ENCODE data around the gene SPINK1.
A peak's percentile ranks its signal among the peaks of the same experiment; 100 is the strongest.
"Not testable (repeated sequence)": the region's sequence is repeated elsewhere in the genome, so short reads cannot be mapped to it uniquely, and the experiment has no call there.

SPINK1 gene

DNA sequence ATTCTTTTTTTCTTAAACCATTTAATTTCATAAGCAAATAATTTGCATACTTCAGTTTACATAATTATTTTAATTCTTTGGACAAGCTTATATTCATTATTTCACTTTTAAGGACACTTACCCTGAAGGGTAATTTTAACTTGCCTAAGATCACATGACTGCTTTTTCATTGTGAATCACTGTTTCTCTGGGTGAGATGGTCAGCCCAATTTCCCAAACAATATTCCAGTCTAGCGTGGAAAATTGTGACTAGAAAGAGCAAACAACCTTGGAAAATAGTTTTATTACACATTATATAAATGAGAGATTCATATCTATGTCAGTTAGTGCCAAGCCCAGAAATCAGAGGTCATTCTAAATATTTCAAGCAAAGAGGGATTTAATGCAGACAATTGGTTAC, 27.5 kb downstream of the SPINK1 start:
- no peaks in the 10 kb centered on the region for H3K9me3 ChIP-seq (ENCODE audit: insufficient read depth, low read depth, low read length)
- no CpG with 5 or more reads among the region's 1 CpG for WGBS
- H3K27ac ChIP-seq (ENCODE audit: low read depth, low read length) = no peak overlapping the region
- H3K36me3 ChIP-seq (ENCODE audit: insufficient read depth, low read length) = no peaks in the 10 kb centered on the region
- H3K27me3 ChIP-seq (ENCODE audit: insufficient read depth, low read length) = no peaks in the 10 kb centered on the region
- no peaks in the 10 kb centered on the region for H3K4me1 ChIP-seq (ENCODE audit: insufficient read depth, low read length)
- no peak overlapping the region for H3K9ac ChIP-seq (ENCODE audit: low read depth, low read length)
- no peak overlapping the region for H3K4me3 ChIP-seq (ENCODE audit: low read length)

DNA sequence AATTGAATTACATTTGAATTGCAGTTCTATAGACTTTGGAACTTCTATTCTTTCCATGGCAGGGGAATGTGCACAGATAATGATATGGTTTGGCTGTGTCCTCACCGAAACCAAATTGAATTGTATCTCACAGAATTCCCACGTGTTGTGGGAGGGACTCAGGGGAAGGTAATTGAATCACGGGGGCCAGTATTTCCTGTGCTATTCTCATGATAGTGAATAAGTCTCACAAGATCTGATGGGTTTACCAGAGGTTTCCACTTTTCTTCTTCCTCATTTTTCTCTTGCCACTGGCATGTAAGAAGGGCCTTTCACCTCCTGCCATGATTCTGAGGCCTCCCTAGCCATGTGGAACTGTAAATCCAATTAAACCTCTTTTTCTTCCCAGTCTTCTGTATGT, 28.3 kb downstream of the SPINK1 start:
- 89% methylated on average over 3 of the region's 3 CpGs for WGBS
- H3K27ac ChIP-seq (ENCODE audit: low read depth, low read length); H3K4me1 ChIP-seq (ENCODE audit: insufficient read depth, low read length); H3K4me3 ChIP-seq (ENCODE audit: low read length); H3K27me3 ChIP-seq (ENCODE audit: insufficient read depth, low read length); H3K9ac ChIP-seq (ENCODE audit: low read depth, low read length); H3K36me3 ChIP-seq (ENCODE audit: insufficient read depth, low read length); H3K9me3 ChIP-seq (ENCODE audit: insufficient read depth, low read depth, low read length): not testable (repeated sequence)

DNA sequence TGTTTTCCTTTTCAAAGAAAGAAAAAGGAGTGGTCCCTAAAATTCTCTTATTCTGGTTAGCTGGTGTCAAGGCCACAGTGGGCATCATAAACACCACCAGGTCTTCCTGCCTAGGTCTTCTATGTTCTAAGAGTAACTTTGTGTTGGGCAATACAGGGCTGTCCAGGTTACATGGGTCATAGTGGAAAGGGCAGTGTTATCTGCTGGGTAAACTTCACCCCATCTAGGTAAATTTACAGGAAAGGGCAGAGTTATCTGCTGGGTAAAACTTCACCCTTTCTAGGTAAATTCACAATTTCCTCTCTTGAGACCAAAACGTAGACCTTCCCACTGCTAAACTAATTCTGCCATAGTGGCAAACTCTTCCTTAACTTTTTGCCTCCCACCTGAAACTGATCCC, 30.0 kb downstream of the SPINK1 start:
- Histone ChIP-seq H3K36me3 (ENCODE audit: insufficient read depth, low read length) (no peaks in the 10 kb centered on the region), H3K9ac (ENCODE audit: low read depth, low read length) (no peak overlapping the region), H3K9me3 (ENCODE audit: insufficient read depth, low read depth, low read length) (no peaks in the 10 kb centered on the region), H3K4me3 (ENCODE audit: low read length) (no peak overlapping the region), H3K4me1 (ENCODE audit: insufficient read depth, low read length) (no peaks in the 10 kb centered on the region), H3K27ac (ENCODE audit: low read depth, low read length) (no peak overlapping the region), H3K27me3 (ENCODE audit: insufficient read depth, low read length) (no peaks in the 10 kb centered on the region)
- 91% methylated on average over 1 of the region's 1 CpG for WGBS

DNA sequence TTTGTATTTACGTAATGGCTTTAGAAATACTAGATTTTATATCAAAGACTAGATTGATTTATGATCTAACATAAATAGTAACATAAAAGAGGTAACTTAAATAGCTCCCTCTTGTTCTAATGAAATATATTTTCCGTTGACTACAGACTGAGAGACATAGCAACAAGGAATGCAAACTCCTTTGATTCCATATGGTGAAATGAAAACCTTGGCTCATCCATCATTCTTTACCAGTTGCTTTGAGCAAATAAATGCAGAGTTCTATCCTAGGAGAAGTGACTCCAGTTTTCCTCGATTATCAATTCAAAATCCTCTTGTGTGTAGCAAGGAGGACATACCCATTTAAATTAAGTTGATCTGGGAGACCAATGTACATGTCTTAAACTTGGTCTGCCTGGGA, 31.0 kb downstream of the SPINK1 start:
- Histone ChIP-seq H3K9ac (ENCODE audit: low read depth, low read length) (no peak overlapping the region), H3K27me3 (ENCODE audit: insufficient read depth, low read length) (no peaks in the 10 kb centered on the region), H3K4me1 (ENCODE audit: insufficient read depth, low read length) (no peaks in the 10 kb centered on the region), H3K36me3 (ENCODE audit: insufficient read depth, low read length) (no peaks in the 10 kb centered on the region), H3K9me3 (ENCODE audit: insufficient read depth, low read depth, low read length) (no peaks in the 10 kb centered on the region), H3K27ac (ENCODE audit: low read depth, low read length) (no peak overlapping the region), H3K4me3 (ENCODE audit: low read length) (no peak overlapping the region)
- WGBS = 100% methylated on average over 2 of the region's 3 CpGs

DNA sequence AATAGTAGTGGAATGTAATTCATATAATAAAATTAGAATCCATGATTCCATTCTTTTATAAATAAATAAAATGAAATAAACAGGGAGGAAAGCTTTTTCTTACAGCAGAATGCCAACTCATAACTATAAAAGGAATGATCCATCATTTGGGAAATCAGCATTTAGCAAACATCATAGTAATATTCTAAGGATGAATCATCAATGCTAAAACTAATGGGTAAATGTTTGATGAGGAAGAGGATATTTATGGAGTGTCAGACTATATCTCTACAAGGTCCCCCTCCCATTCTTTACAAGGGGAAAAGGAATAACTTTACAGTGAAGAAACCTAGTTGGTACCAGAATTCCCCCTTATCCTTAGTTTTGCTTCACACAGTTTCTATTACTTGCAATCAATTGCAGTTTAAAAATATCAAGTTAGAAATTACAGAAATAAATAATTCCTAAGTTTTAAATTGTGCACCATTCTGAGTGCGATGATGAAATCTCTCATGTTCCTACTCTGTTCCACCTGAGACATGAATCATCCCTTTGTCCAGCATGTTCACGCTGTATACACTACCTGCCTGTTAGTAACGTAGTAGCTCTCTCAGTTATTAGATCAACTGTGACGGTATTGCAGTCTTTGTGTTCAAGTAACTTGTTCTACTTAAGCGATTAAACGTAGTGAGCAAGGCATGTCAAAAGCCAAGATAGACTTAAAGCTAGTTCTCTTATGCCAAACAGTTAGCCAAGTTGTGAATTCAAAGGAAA, 34.7 kb downstream of the SPINK1 start:
- Histone ChIP-seq H3K27ac (ENCODE audit: low read depth, low read length) (no peak overlapping the region), H3K4me3 (ENCODE audit: low read length) (no peak overlapping the region), H3K36me3 (ENCODE audit: insufficient read depth, low read length) (no peaks in the 10 kb centered on the region), H3K27me3 (ENCODE audit: insufficient read depth, low read length) (no peaks in the 10 kb centered on the region), H3K9me3 (ENCODE audit: insufficient read depth, low read depth, low read length) (no peaks in the 10 kb centered on the region), H3K9ac (ENCODE audit: low read depth, low read length) (no peak overlapping the region), H3K4me1 (ENCODE audit: insufficient read depth, low read length) (no peaks in the 10 kb centered on the region)
- WGBS = 80% methylated on average over 6 of the region's 6 CpGs

- H3K27ac ChIP-seq (ENCODE audit: low read depth, low read length) = no peak overlapping the region
- H3K27me3 ChIP-seq (ENCODE audit: insufficient read depth, low read length) = no peaks in the 10 kb centered on the region
- H3K4me3 ChIP-seq (ENCODE audit: low read length) = no peak overlapping the region
- WGBS = 82% methylated on average over 6 of the region's 6 CpGs
- no peaks in the 10 kb centered on the region for H3K4me1 ChIP-seq (ENCODE audit: insufficient read depth, low read length)
- H3K9me3 ChIP-seq (ENCODE audit: insufficient read depth, low read depth, low read length) = no peaks in the 10 kb centered on the region
- no peak overlapping the region for H3K9ac ChIP-seq (ENCODE audit: low read depth, low read length)
- no peaks in the 10 kb centered on the region for H3K36me3 ChIP-seq (ENCODE audit: insufficient read depth, low read length)
Observed at GRCh38 chr5:147791181-147791580, 40.3 kb downstream of the SPINK1 start.

DNA sequence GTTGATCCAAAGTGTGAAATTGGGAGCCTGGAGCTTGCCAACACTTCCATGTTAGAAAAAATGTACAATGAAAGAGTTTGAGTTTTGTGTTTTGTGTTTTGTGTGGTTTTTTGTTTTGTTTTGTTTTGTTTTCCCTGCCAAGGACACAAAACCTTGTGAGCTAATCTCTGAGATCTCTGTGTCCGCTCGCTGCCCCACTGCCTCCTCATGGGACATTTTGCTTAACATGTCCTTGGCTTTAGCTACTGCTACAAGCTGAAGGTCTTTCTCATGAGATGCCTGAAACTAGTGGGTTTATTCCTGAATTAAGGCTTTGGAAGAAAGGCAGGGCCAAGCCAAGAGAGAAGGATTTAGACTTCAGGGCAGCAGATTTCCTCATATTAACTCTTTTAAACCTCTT, 41.7 kb downstream of the SPINK1 start:
- Histone ChIP-seq H3K27ac (ENCODE audit: low read depth, low read length) (no peak overlapping the region), H3K9ac (ENCODE audit: low read depth, low read length) (no peak overlapping the region), H3K9me3 (ENCODE audit: insufficient read depth, low read depth, low read length) (no peaks in the 10 kb centered on the region), H3K4me1 (ENCODE audit: insufficient read depth, low read length) (no peaks in the 10 kb centered on the region), H3K4me3 (ENCODE audit: low read length) (no peak overlapping the region), H3K36me3 (ENCODE audit: insufficient read depth, low read length) (no peaks in the 10 kb centered on the region), H3K27me3 (ENCODE audit: insufficient read depth, low read length) (no peaks in the 10 kb centered on the region)
- WGBS = 94% methylated on average over 2 of the region's 2 CpGs

GRCh38 chr5:147788023-147788422, 43.4 kb downstream of the SPINK1 start:
- H3K27me3 ChIP-seq (ENCODE audit: insufficient read depth, low read length) = no peaks in the 10 kb centered on the region
- peaks cover 2% of the 10 kb centered on the region for H3K4me1 ChIP-seq (ENCODE audit: insufficient read depth, low read length)
- no peak overlapping the region for H3K4me3 ChIP-seq (ENCODE audit: low read length)
- H3K9ac ChIP-seq (ENCODE audit: low read depth, low read length) = no peak overlapping the region
- no peaks in the 10 kb centered on the region for H3K9me3 ChIP-seq (ENCODE audit: insufficient read depth, low read depth, low read length)
- no peak overlapping the region for H3K27ac ChIP-seq (ENCODE audit: low read depth, low read length)
- no peaks in the 10 kb centered on the region for H3K36me3 ChIP-seq (ENCODE audit: insufficient read depth, low read length)

- Histone ChIP-seq H3K27me3 (ENCODE audit: insufficient read depth, low read length) (no peaks in the 10 kb centered on the region), H3K36me3 (ENCODE audit: insufficient read depth, low read length) (no peaks in the 10 kb centered on the region), H3K4me1 (ENCODE audit: insufficient read depth, low read length) (peaks cover 13% of the 10 kb centered on the region), H3K9me3 (ENCODE audit: insufficient read depth, low read depth, low read length) (no peaks in the 10 kb centered on the region), H3K4me3 (ENCODE audit: low read length) (no peak overlapping the region), H3K9ac (ENCODE audit: low read depth, low read length) (no peak overlapping the region), H3K27ac (ENCODE audit: low read depth, low read length) (no peak overlapping the region)
- 83% methylated on average over 1 of the region's 2 CpGs for WGBS
Observed at GRCh38 chr5:147786142-147786541, 45.3 kb downstream of the SPINK1 start.

DNA sequence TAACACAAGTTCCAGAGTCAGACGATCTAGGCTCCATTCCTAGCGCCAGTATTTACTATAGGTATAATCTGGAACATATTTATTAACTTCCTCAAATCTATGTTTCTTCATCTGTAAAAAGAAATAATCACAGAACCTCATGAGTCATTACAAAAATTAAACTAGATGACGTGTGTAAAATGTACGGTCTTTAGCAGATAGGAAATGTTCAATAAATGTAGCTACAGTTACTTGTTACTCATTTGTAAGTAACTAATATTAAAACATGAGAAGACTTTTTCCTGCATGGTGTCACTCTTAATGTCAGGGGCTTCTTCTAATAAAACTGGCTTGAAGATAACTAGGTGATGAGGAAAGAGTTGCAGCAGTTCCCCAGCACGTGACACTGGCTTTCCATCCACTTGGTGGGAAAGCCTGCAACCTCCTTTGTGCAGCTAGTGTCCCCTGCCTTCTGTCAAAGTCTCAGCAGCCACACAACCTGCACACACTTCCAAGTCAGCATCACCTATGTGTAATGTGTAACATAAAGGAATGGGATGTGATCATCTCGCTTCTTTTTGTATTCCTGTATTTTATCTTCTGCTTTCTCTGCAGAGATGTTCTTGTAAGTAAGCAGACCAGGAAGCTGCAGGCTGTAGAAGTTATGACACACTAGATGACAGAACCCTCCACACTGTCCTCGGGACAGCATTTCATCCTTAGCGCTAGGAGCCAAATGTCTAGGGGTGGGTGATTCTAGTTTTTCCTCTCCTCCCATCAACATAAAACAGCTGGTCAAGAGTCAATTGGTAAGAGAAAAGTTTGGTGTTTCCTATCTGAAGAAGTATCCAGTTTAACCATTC, 47.1 kb downstream of the SPINK1 start:
- Histone ChIP-seq H3K27me3 (ENCODE audit: insufficient read depth, low read length) (no peaks in the 10 kb centered on the region), H3K4me1 (ENCODE audit: insufficient read depth, low read length) (peaks cover 31% of the 10 kb centered on the region), H3K9ac (ENCODE audit: low read depth, low read length) (no peak overlapping the region), H3K36me3 (ENCODE audit: insufficient read depth, low read length) (no peaks in the 10 kb centered on the region), H3K9me3 (ENCODE audit: insufficient read depth, low read depth, low read length) (no peaks in the 10 kb centered on the region), H3K27ac (ENCODE audit: low read depth, low read length) (no peak overlapping the region), H3K4me3 (ENCODE audit: low read length) (no peak overlapping the region)
- 86% methylated on average over 2 of the region's 8 CpGs for WGBS

DNA sequence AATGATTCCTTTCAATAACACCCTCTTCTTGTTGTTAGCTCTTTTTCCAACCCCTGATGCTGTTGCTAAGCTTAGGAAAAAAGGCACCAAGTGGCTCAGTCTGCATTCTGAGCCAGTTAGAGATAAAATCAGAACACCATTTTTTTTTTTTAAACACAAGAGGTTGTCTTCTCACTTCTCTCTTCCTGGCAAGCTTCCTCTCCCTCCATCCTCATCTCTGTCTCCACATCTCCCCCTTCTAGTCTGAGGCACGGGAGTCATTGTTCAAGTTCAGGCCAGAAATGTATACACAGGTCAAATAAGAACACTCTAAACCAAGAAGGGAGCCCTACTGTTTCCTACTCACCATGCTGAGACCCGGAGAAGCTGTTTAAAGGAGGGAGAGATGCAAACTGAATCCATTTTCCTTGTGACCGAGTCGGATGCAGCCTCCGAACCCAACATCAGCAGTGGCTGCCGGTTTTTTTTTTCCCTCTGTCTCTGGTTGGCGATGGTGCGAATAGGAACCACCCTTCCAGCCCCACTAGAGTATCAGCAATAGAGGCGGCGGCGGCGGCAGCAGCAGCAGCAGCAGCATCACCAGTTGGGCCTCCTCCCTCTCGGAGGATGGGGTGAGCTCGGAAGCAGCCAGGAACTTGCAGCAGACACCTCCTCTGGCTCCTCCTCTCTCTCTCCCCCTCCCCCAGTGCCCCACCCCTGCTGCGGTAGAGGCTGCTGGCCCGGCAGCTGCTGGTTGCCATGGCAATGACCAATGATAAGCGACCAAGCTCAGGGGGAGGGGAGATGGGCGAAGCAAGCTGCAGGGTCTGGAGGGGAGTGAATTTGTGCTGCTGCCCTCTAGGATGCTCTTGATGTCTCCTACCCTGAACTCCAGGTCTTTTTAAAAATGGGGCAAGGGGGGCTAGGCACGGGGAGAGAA, 49.1 kb downstream of the SPINK1 start, which contains the start of gene JAKMIP2:
TSS of gene JAKMIP2 (minus strand) at position 619 of the 919 bp plus-strand sequence. CDS start 110,922 bp downstream, outside the sequence.
- Histone ChIP-seq H3K4me1 (ENCODE audit: insufficient read depth, low read length) (peaks cover 31% of the 10 kb centered on the region), H3K27me3 (ENCODE audit: insufficient read depth, low read length) (no peaks in the 10 kb centered on the region), H3K9ac (ENCODE audit: low read depth, low read length) (peak within 1 kb of the TSS; percentile 82), H3K36me3 (ENCODE audit: insufficient read depth, low read length) (no peaks in the 10 kb centered on the region), H3K9me3 (ENCODE audit: insufficient read depth, low read depth, low read length) (no peaks in the 10 kb centered on the region), H3K4me3 (ENCODE audit: low read length) (peak within 1 kb of the TSS; percentile 89), H3K27ac (ENCODE audit: low read depth, low read length) (peak within 1 kb of the TSS; percentile 81)
- under 1% methylated on average over 18 of the region's 19 CpGs for WGBS

Data from HUES64 (cell line).